Stimulated activated CD4-positive, alpha-beta T cell treated with anti-CD3 and anti-CD28 coated beads, Interleukin-12 subunit alpha, Interleukin-12 subunit beta, amount 100 ng/mL, for 4 hours (primary cell): ENCODE results near the gene ABCG5.

ENCODE experiments used
- DNase-seq: peaks from one replicate; pipeline ENCODE4 v3.0.0-alpha.2; 2020

Gene ABCG5

GRCh38 chr2:43841949-43842865, 3.6 kb upstream of the ABCG5 start:
- DNase-seq: no peak

GRCh38 chr2:43840965-43841364, 2.3 kb upstream of the ABCG5 start:
- no peak for DNase-seq

GRCh38 chr2:43839776-43840564, 1.3 kb upstream of the ABCG5 start:
- DNase-seq: no peak

GRCh38 chr2:43837831-43838559, 644 bp downstream of the ABCG5 start:
- DNase-seq: no peak

- DNase-seq: no peak
These were observed 1.6 kb downstream of the ABCG5 start for GRCh38 chr2:43837033-43837432.

GRCh38 chr2:43832457-43832856, 6.2 kb downstream of the ABCG5 start:
- DNase-seq: no peak

- DNase-seq: no peak
These were observed 6.9 kb downstream of the ABCG5 start for GRCh38 chr2:43831543-43832294.

- DNase-seq: no peak
These were observed 12.1 kb downstream of the ABCG5 start for GRCh38 chr2:43826305-43827250.

GRCh38 chr2:43825841-43826240, 12.8 kb downstream of the ABCG5 start:
- DNase-seq: no peak

- DNase-seq: no peak
These were observed 13.6 kb downstream of the ABCG5 start for GRCh38 chr2:43824951-43825493.

GRCh38 chr2:43824512-43824911, 14.1 kb downstream of the ABCG5 start:
- DNase-seq: no peak

GRCh38 chr2:43823751-43824150, 14.9 kb downstream of the ABCG5 start:
- no peak for DNase-seq

GRCh38 chr2:43822839-43823238, 15.8 kb downstream of the ABCG5 start:
- DNase-seq: no peak

- DNase-seq: no peak
These were observed 19.0 kb downstream of the ABCG5 start for GRCh38 chr2:43819491-43820163.

GRCh38 chr2:43818761-43819160, 19.9 kb downstream of the ABCG5 start:
- no peak for DNase-seq

- no peak for DNase-seq
These were observed 23.9 kb downstream of the ABCG5 start for GRCh38 chr2:43814711-43815110.

GRCh38 chr2:43812947-43813346, 25.7 kb downstream of the ABCG5 start:
- DNase-seq: no peak

GRCh38 chr2:43812006-43812405, 26.6 kb downstream of the ABCG5 start:
- DNase-seq: no peak

- no peak for DNase-seq
These were observed 27.8 kb downstream of the ABCG5 start for GRCh38 chr2:43810888-43811287.

- no peak for DNase-seq
These were observed 28.2 kb downstream of the ABCG5 start for GRCh38 chr2:43810452-43810851.

- no peak for DNase-seq
These were observed 32.0 kb downstream of the ABCG5 start for GRCh38 chr2:43806719-43807031.
